Spleen (tissue), 11 donors: ENCODE data around the gene MIEF1. TPM values are rescaled to one million over a fixed set of nuclear protein-coding genes. Genes with fewer than 3 reads are reported as not detected.
"Not testable (repeated sequence)": the region's sequence is repeated elsewhere in the genome, so short reads cannot be mapped to it uniquely, and the experiment has no call there.

ENCODE experiments used
- DNase-seq: peaks from one replicate; pipeline ENCODE4 v3.0.0-alpha.2; 2020
- H3K27ac ChIP-seq, 8 donors: fragments of 200-600 bp; sonication (generic) in 7 of 8; 1 replicate in 4 of 8; 2 replicates in 4 of 8; pipeline versions ENCODE4 v1.5.0 to v1.8.0; 2016 to 2021; ENCODE audit warnings: inconsistent platforms in 4 of 8, mild to moderate bottlenecking in 4 of 8, moderate library complexity in 1 of 8
- H3K27me3 ChIP-seq, 7 donors: fragments of 200-600 bp; sonication (generic) in 6 of 7; replicated peaks in 1 of 7; 1 replicate in 4 of 7; 2 replicates in 3 of 7; pipeline versions ENCODE4 v1.5.0 to v1.8.0; 2016 to 2021; ENCODE audit warnings: inconsistent platforms in 3 of 7, mild to moderate bottlenecking in 1 of 7
- H3K36me3 ChIP-seq, 6 donors: fragments of 200-600 bp; sonication (generic) in 5 of 6; 1 replicate in 4 of 6; 2 replicates in 2 of 6; pipeline versions ENCODE4 v1.5.0 to v1.8.0; 2016 to 2021; ENCODE audit warnings: inconsistent platforms in 2 of 6
- H3K4me1 ChIP-seq, 6 donors: fragments of 200-600 bp; sonication (generic) in 5 of 6; 1 replicate in 3 of 6; 2 replicates in 3 of 6; pipeline versions ENCODE4 v1.5.0 to v1.8.0; 2016 to 2021; ENCODE audit warnings: inconsistent platforms in 3 of 6
- H3K4me3 ChIP-seq, 8 donors: fragments of 200-600 bp; sonication (generic) in 7 of 8; 1 replicate in 4 of 8; 2 replicates in 4 of 8; pipeline versions ENCODE4 v1.5.0 to v1.8.0; 2016 to 2021; ENCODE audit warnings: inconsistent platforms in 4 of 8, mild to moderate bottlenecking in 4 of 8, moderate library complexity in 2 of 8
- H3K9me3 ChIP-seq, 8 donors: fragments of 200-600 bp; sonication (generic) in 7 of 8; 1 replicate in 4 of 8; 2 replicates in 4 of 8; pipeline versions ENCODE4 v1.5.0 to v1.8.0; 2016 to 2021; ENCODE audit warnings: inconsistent platforms in 4 of 8
- CTCF ChIP-seq, 11 experiments: fragments of 200-600 bp in 7 of 11; fragments of 450-650 bp in 4 of 11; sonication (generic) in 4 of 11; IDR thresholded peaks in 8 of 11; conservative IDR thresholded peaks in 3 of 11; 1 replicate in 7 of 11; 2 replicates in 4 of 11; pipeline versions ENCODE4 v1.4.0 to v1.8.0; 2016 to 2021; ENCODE audit warnings: antibody characterized with exemption in 11 of 11, inconsistent platforms in 4 of 11, mild to moderate bottlenecking in 1 of 11
- POLR2A ChIP-seq, 3 donors: fragments of 450-650 bp; IDR thresholded peaks; one replicate each; pipeline ENCODE4 v1.5.1; 2017; ENCODE audit warnings: antibody characterized with exemption in 3 of 3, mild to moderate bottlenecking in 1 of 3
- POLR2AphosphoS5 ChIP-seq, 3 donors: sonication (generic); formaldehyde crosslinking; IDR thresholded peaks; one replicate each; pipeline ENCODE4 v1.5.1; 2017; ENCODE audit warnings: antibody characterized with exemption in 3 of 3
- WGBS, 5 donors: extraction: QIAGEN DNeasy Blood & Tissue Kit in 3 of 5; methylation state at CpG; one replicate each; pipeline versions ENCODE4 v1.1.5 to v1.1.7; 2013 to 2018; 5-methylcytosine and 5-hydroxymethylcytosine counted together
- intact Hi-C: fragments of 100-400 bp; cut with DNase I; formaldehyde crosslinking; loops from one replicate; pipeline ENCODE4 v1.15.0; 2023; ENCODE audit warnings: low total_unique reads
- polyA plus RNA-seq, 3 donors: library from polyadenylated mRNA; stranded (reverse); fragments of 200-250 nt; gene quantifications; one replicate each; pipeline ENCODE4 v1.2.1, GENCODE V29; 2013
- total RNA-seq, 7 donors: library from RNA; depleted of rRNA in 3 of 7; stranded (reverse); fragments of >200 nt in 3 of 7; fragmentation: NEBNext Ultra II Directional in 4 of 7; extraction: Animal tissue kit (Norgen Biotek cat#: 25700) in 4 of 7; gene quantifications; one replicate each; pipeline versions ENCODE4 v1.1.0 to v1.2.1, GENCODE V29; 2016 to 2021
- donor health status: healthy with polysubstance abuse.
- donor health status: DM: no; HTN: no; CAD: no; lungs with moderate emphysema.
- donor health status: DM: no; HTN: no; CAD: no.
- donor health status: Bipolar disorder and iron deficiency.
- donor health status: healthy.
- donor health status: DM: no; HTN: no; CAD: no.
- donor health status: DM: yes; HTN: yes; CAD: no.

MIEF1 gene
- total and polyA plus RNA-seq, 10 donors: 5.8 to 31.4 (median 25.9) TPM

- peak in 1 of 11 experiments; percentile 23 for TF ChIP-seq CTCF (IDR thresholded peaks at IDR 0.05 in 8 of 11, conservative IDR thresholded peaks at IDR 0.05 in 3 of 11)
- Histone ChIP-seq H3K4me1 (peaks cover 43 to 77% (median 67%) of the 10 kb centered on the region in 6 donors), H3K36me3 (peaks cover 0 to 64% (median 46%) of the 10 kb centered on the region in 6 donors), H3K27ac (peak overlapping the region; percentile 96 to 99 (median 98)), H3K4me3 (peak overlapping the region; percentile 82 to 100 (median 100))
- 1 to 7% (median 3%) methylated on average over 21 to 28 of the region's 28 CpGs for WGBS, 5 donors
- H3K9me3 ChIP-seq, DNase-seq, intact Hi-C loops, H3K27me3 ChIP-seq: not testable (repeated sequence)
Measured at GRCh38 chr22:39521106-39521885, 19.2 kb downstream of the MIEF1 start.

GRCh38 chr22:39522091-39522490 is 20.0 kb downstream of the MIEF1 start:
- intact Hi-C loops: not testable (repeated sequence)
- H3K4me1 ChIP-seq: peaks cover 51 to 82% (median 75%) of the 10 kb centered on the region in 6 donors

GRCh38 chr22:39522567-39523300 is 20.6 kb downstream of the MIEF1 start:
- peak; percentile 67 for DNase-seq
- peaks cover 0 to 63% (median 43%) of the 10 kb centered on the region in 6 donors for H3K36me3 ChIP-seq
- no peaks in the 10 kb centered on the region for H3K27me3 ChIP-seq
- H3K4me3 ChIP-seq: peak overlapping the region; percentile 30 to 100 (median 98)
- 26 to 36% (median 30%) methylated on average over 14 of the region's 14 CpGs for WGBS, 5 donors
- TF ChIP-seq POLR2AphosphoS5 (IDR thresholded peaks at IDR 0.05): peak in 1 of 3 donors; percentile 51
- TF ChIP-seq CTCF (IDR thresholded peaks at IDR 0.05 in 8 of 11, conservative IDR thresholded peaks at IDR 0.05 in 3 of 11): no peak
- no peak for TF ChIP-seq POLR2A (IDR thresholded peaks at IDR 0.05)
- H3K27ac ChIP-seq: peak overlapping the region; percentile 13 to 99 (median 79)
- peaks cover 57 to 88% (median 81%) of the 10 kb centered on the region in 6 donors for H3K4me1 ChIP-seq
- intact Hi-C loops: no loop called here
- no peaks in the 10 kb centered on the region for H3K9me3 ChIP-seq

More at GRCh38 chr22:39522091-39522490, 20.0 kb downstream of the MIEF1 start:
- H3K9me3 ChIP-seq, DNase-seq, H3K27me3 ChIP-seq: not testable (repeated sequence)
- 25 to 48% (median 29%) methylated on average over 5 of the region's 5 CpGs for WGBS, 5 donors
- H3K4me3 ChIP-seq: peak overlapping the region; percentile 82 to 100 (median 100)
- peaks cover 0 to 60% (median 46%) of the 10 kb centered on the region in 6 donors for H3K36me3 ChIP-seq
- peak overlapping the region; percentile 13 to 99 (median 98) for H3K27ac ChIP-seq

GRCh38 chr22:39524089-39524752 is 22.1 kb downstream of the MIEF1 start:
- Histone ChIP-seq H3K36me3 (peaks cover 0 to 78% (median 48%) of the 10 kb centered on the region in 6 donors), H3K4me1 (peaks cover 66 to 93% (median 87%) of the 10 kb centered on the region in 6 donors), H3K27me3 (no peaks in the 10 kb centered on the region), H3K4me3 (peak overlapping the region in 2 of 8 donors; percentile 82 to 94), H3K9me3 (no peaks in the 10 kb centered on the region), H3K27ac (peak overlapping the region in 6 of 8 donors; percentile 47 to 99 (median 86))
- intact Hi-C loops: no loop called here
- WGBS, 5 donors: 69 to 85% (median 76%) methylated on average over 11 to 13 of the region's 13 CpGs
- DNase-seq: no peak
- TF ChIP-seq POLR2AphosphoS5 (IDR thresholded peaks at IDR 0.05) (peak; percentile 24 to 61 (median 52)), POLR2A (IDR thresholded peaks at IDR 0.05) (no peak), CTCF (IDR thresholded peaks at IDR 0.05 in 8 of 11, conservative IDR thresholded peaks at IDR 0.05 in 3 of 11) (no peak)
